Measurements from ENCODE around the gene MEIOC. TPM values are rescaled to one million over a fixed set of nuclear protein-coding genes. Genes with fewer than 3 reads are reported as not detected.
"Not testable (repeated sequence)": the region's sequence is repeated elsewhere in the genome, so short reads cannot be mapped to it uniquely, and the experiment has no call there.

Gene MEIOC
- total and polyA plus RNA-seq, 2 donors (not counting 3 experiments of a cell fraction or from before 2014, with no cell fraction given): 0.08 to 0.46 TPM

GRCh38 chr17:44693609-44694008 lies 37.3 kb downstream of the MEIOC start:
- no TSS peak for BruUV-seq (replicated peaks)
- intact Hi-C loops (cut with micrococcal nuclease): no loop called here
- Histone ChIP-seq H3K79me2 (ENCODE audit: control insufficient read depth, insufficient read depth, low read length) (peaks cover 9% of the 10 kb centered on the region), H3K9me1 (replicated peaks; ENCODE audit: control insufficient read depth, extremely low read depth, insufficient read depth, low read length) (no peaks in the 10 kb centered on the region), H3K4me2 (ENCODE audit: insufficient read depth, low read length) (no peak overlapping the region), H2AFZ (ENCODE audit: low read depth, low read length) (no peak overlapping the region), H3K27ac (ENCODE audit: insufficient read depth, low read depth, low read length) (no peak overlapping the region), H3K36me3 (ENCODE audit: control insufficient read depth in 2 of 2, extremely low read depth in 1 of 2, insufficient read depth in 2 of 2, low read length in 2 of 2) (no peaks in the 10 kb centered on the region), H4K20me1 (replicated peaks; ENCODE audit: control insufficient read depth, extremely low read depth, insufficient read depth, low read length) (no peaks in the 10 kb centered on the region), H3K9ac (replicated peaks; ENCODE audit: extremely low read depth, insufficient read depth, low read length) (no peak overlapping the region), H3K27me3 (ENCODE audit: control insufficient read depth in 2 of 2, insufficient read depth in 2 of 2, low read length in 2 of 2) (no peaks in the 10 kb centered on the region), H3K4me1 (ENCODE audit: control insufficient read depth, extremely low read depth, insufficient read depth, low read length) (peaks cover 9% of the 10 kb centered on the region), H3K9me3 (replicated peaks; ENCODE audit: control insufficient read depth, insufficient read depth, low read length) (no peaks in the 10 kb centered on the region), H3K4me3 (replicated peaks in 1 of 3; ENCODE audit: insufficient read depth in 1 of 3, low read depth in 1 of 3, low read length in 3 of 3) (no peak overlapping the region)
- ChIA-PET POLR2A (no interaction called here), CTCF (interaction anchor here (0.9 to 1.5 kb wide), 2 partner anchors 12 to 160 kb away, joined by 3 to 5 read pairs; no protein-coding TSS in a partner anchor)
- TF ChIP-seq POLR2A (IDR thresholded peaks at IDR 0.05; ENCODE audit: low read depth, low read length) (no peak), EZH2 (IDR thresholded peaks at IDR 0.05; ENCODE audit: borderline replicate concordance, low read depth, low read length, severe bottlenecking) (no peak), FOS (IDR thresholded peaks at IDR 0.05; ENCODE audit: borderline replicate concordance, insufficient read depth, low read length) (no peak), MYC (IDR thresholded peaks at IDR 0.05; ENCODE audit: low read depth, low read length) (no peak), JUN (IDR thresholded peaks at IDR 0.05; ENCODE audit: borderline replicate concordance, insufficient read depth, insufficient read length, low read depth) (no peak), CTCF (IDR thresholded peaks at IDR 0.05; ENCODE audit: extremely low read depth in 1 of 2, insufficient read depth in 1 of 2, low read depth in 1 of 2, low read length in 2 of 2) (no peak), MAX (IDR thresholded peaks at IDR 0.05; ENCODE audit: insufficient read depth, insufficient read length) (no peak), GATA2 (IDR thresholded peaks at IDR 0.05; ENCODE audit: insufficient read depth, insufficient read length, low read depth, low read length) (no peak), POLR2AphosphoS5 (IDR thresholded peaks at IDR 0.05; ENCODE audit: insufficient read depth, low read depth, low read length) (no peak)
- no peak for FAIRE-seq
- dilution Hi-C loops (cut with MboI; ENCODE audit: extremely low pct_ligation_motif_present, low sequenced_read_pairs): no loop called here
- DNase-seq (ENCODE audit: low read depth, low spot score): no peak

- H4K20me1 ChIP-seq (replicated peaks; ENCODE audit: control insufficient read depth, extremely low read depth, insufficient read depth, low read length); H3K4me3 ChIP-seq (replicated peaks in 1 of 3; ENCODE audit: insufficient read depth in 1 of 3, low read depth in 1 of 3, low read length in 3 of 3); DNase-seq (ENCODE audit: low read depth, low spot score); H3K36me3 ChIP-seq (ENCODE audit: control insufficient read depth in 2 of 2, extremely low read depth in 1 of 2, insufficient read depth in 2 of 2, low read length in 2 of 2); intact Hi-C loops (cut with micrococcal nuclease); H3K9me1 ChIP-seq (replicated peaks; ENCODE audit: control insufficient read depth, extremely low read depth, insufficient read depth, low read length); FAIRE-seq; H3K4me1 ChIP-seq (ENCODE audit: control insufficient read depth, extremely low read depth, insufficient read depth, low read length); POLR2A ChIA-PET; H3K4me2 ChIP-seq (ENCODE audit: insufficient read depth, low read length); dilution Hi-C loops (cut with MboI; ENCODE audit: extremely low pct_ligation_motif_present, low sequenced_read_pairs); H3K27ac ChIP-seq (ENCODE audit: insufficient read depth, low read depth, low read length); H2AFZ ChIP-seq (ENCODE audit: low read depth, low read length); H3K79me2 ChIP-seq (ENCODE audit: control insufficient read depth, insufficient read depth, low read length); BruUV-seq (replicated peaks); H3K27me3 ChIP-seq (ENCODE audit: control insufficient read depth in 2 of 2, insufficient read depth in 2 of 2, low read length in 2 of 2); H3K9me3 ChIP-seq (replicated peaks; ENCODE audit: control insufficient read depth, insufficient read depth, low read length); H3K9ac ChIP-seq (replicated peaks; ENCODE audit: extremely low read depth, insufficient read depth, low read length): not testable (repeated sequence)
- CTCF ChIA-PET: interaction anchor here (0.8 to 1.8 kb wide), 2 partner anchors 8 to 10 kb away, joined by 3 to 4 read pairs; partner anchors contain the start of gene CCDC43
Measured at GRCh38 chr17:44700288-44700687, 44.0 kb downstream of the MEIOC start.
